Measurements from ENCODE around the gene ZFP57. TPM values are rescaled to one million over a fixed set of nuclear protein-coding genes. Genes with fewer than 3 reads are reported as not detected.

The ZFP57 gene
- total and polyA plus RNA-seq, 7 donors, result 0.03 TPM; not detected in 6

DNA sequence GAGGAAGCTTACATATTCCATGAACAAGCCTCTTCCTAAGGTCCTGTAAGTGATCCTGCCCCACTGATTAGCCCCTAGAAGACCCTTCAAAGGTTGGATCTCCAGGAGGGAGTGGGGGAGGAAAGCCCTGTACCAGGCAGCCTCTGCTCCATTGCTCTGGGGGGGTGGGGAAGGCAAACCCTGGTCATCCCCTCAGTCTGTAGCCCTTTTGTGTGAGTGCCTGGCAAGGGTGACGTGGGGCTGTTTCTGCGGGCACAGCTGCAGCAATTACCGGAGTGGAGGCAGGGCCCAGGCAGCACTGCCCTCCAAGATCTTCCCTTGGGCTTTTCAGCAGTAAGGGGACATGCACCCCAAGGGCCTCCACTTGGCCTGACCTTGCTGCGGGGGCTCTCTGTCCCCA, 24.2 kb downstream of the ZFP57 start, which contains the start of gene MOG:
Gene MOG (plus strand): TSS at position 295 of the 400 bp plus-strand sequence. CDS start 118 bp downstream, outside the sequence.
- Histone ChIP-seq H3K36me3 (no peaks in the 10 kb centered on the region), H3K4me3 (no peak within 1 kb of the TSS), H3K27ac (peak within 1 kb of the TSS in 1 of 4 donors; percentile 53), H3K4me1 (peaks cover 0 to 7% (median 2%) of the 10 kb centered on the region in 4 donors), H3K9me3 (no peaks in the 10 kb centered on the region), H3K27me3 (peaks cover 0 to 12% (median 0%) of the 10 kb centered on the region in 3 donors)
- intact Hi-C loops (cut with DNase I), result no loop called here
- no peak for TF ChIP-seq POLR2AphosphoS5 (IDR thresholded peaks at IDR 0.05)
- TF ChIP-seq POLR2A (IDR thresholded peaks at IDR 0.05), result no peak
- 86 to 88% methylated on average over 4 of the region's 4 CpGs for WGBS, 2 donors
- no peak for DNase-seq

DNA sequence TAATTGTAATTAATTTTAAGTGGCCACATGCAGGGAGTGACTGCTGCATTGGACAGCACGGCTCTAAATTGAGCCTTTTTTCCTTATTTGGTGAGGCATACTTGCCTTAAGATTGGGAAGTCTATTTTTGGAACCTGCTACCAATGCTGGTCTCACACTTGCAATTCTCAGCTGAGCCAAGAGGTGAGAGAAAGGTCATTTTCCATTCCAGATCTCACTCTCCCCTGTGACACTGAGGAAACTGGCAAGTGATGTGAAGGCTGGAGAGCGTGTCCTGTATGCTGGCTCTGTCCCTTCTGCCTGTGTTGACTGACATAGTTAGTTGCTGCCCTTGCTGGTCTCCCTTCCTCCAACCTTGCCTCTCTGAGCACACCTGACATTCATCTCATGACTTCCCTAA, 24.8 kb downstream of the ZFP57 start:
- no peak overlapping the region for H3K4me3 ChIP-seq
- no peaks in the 10 kb centered on the region for H3K36me3 ChIP-seq
- no peak for DNase-seq
- TF ChIP-seq, protein P1, sequence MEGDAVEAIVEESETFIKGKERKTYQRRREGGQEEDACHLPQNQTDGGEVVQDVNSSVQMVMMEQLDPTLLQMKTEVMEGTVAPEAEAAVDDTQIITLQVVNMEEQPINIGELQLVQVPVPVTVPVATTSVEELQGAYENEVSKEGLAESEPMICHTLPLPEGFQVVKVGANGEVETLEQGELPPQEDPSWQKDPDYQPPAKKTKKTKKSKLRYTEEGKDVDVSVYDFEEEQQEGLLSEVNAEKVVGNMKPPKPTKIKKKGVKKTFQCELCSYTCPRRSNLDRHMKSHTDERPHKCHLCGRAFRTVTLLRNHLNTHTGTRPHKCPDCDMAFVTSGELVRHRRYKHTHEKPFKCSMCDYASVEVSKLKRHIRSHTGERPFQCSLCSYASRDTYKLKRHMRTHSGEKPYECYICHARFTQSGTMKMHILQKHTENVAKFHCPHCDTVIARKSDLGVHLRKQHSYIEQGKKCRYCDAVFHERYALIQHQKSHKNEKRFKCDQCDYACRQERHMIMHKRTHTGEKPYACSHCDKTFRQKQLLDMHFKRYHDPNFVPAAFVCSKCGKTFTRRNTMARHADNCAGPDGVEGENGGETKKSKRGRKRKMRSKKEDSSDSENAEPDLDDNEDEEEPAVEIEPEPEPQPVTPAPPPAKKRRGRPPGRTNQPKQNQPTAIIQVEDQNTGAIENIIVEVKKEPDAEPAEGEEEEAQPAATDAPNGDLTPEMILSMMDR (IDR thresholded peaks at IDR 0.05), result no peak
- TF ChIP-seq POLR2AphosphoS5 (IDR thresholded peaks at IDR 0.05) (no peak), POLR2A (IDR thresholded peaks at IDR 0.05) (no peak), EP300 (IDR thresholded peaks at IDR 0.05) (no peak)
- 60 to 69% methylated on average over 2 of the region's 2 CpGs for WGBS, 2 donors
- peak overlapping the region in 1 of 4 donors; percentile 53 for H3K27ac ChIP-seq
- intact Hi-C loops (cut with DNase I), result no loop called here
- H3K9me3 ChIP-seq, result no peaks in the 10 kb centered on the region
- H3K27me3 ChIP-seq, result peaks cover 0 to 6% (median 0%) of the 10 kb centered on the region in 3 donors
- peaks cover 0 to 7% (median 2%) of the 10 kb centered on the region in 4 donors for H3K4me1 ChIP-seq

DNA sequence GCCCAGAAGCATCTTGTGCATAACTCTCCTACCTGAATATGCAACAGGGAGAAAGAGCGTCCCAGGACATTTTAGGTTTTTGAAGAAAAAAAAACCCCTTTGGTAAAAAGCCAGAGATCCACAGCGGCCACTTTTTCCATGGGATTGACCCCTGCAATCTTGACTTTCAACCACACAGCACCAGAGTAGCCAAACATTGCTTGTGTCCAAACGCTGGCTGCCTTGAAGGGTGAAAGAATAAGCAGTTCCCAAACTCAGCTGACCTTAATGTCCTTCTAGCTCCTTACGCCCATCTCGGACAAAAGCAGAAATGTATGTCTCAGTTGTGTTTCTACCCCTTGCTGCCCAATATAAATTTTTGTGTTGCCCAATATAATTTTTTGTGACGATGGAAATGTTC, 25.3 kb downstream of the ZFP57 start:
- 81% methylated on average over 6 of the region's 6 CpGs for WGBS, 2 donors
- Histone ChIP-seq H3K4me1 (peaks cover 0 to 7% (median 2%) of the 10 kb centered on the region in 4 donors), H3K9me3 (no peaks in the 10 kb centered on the region), H3K27ac (peak overlapping the region in 1 of 4 donors; percentile 53), H3K36me3 (no peaks in the 10 kb centered on the region), H3K27me3 (peaks cover 0 to 1% (median 0%) of the 10 kb centered on the region in 3 donors), H3K4me3 (no peak overlapping the region)
- TF ChIP-seq, protein P1 (IDR thresholded peaks at IDR 0.05), result no peak
- TF ChIP-seq POLR2A (IDR thresholded peaks at IDR 0.05) (no peak), POLR2AphosphoS5 (IDR thresholded peaks at IDR 0.05) (no peak), EP300 (IDR thresholded peaks at IDR 0.05) (no peak)
- DNase-seq, result no peak
- intact Hi-C loops (cut with DNase I), result no loop called here

DNA sequence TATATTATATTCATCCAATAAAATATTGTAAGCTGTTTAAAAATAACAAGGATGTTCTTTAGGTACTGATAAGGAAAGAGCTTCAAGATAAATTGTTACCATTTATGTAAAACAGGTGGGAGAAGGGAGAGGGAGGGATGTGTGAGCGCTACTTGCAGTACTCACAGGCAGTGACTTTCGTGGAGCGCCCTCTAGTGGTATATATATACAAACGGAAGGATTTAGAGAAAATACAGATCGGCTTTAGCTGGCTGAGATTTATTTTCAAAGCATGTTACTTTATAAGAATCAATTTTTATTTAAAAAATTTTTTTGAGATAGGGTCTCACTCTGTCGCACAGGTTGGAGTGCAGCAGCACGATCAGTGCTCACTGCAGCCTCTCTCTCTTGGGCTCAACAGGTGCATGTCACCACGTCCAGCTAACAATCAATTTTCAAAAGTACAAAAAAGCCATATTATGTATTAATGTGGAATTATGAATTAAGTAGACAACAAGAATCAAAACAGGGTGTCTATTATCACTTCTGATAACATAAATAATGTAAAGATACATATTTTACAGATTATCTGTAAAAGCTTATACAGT, 27.4 kb downstream of the ZFP57 start:
- Histone ChIP-seq H3K36me3 (no peaks in the 10 kb centered on the region), H3K27me3 (no peaks in the 10 kb centered on the region), H3K9me3 (no peaks in the 10 kb centered on the region), H3K4me1 (peaks cover 0 to 13% (median 8%) of the 10 kb centered on the region in 4 donors), H3K27ac (no peak overlapping the region), H3K4me3 (no peak overlapping the region)
- WGBS, 2 donors, result 11 to 12% methylated on average over 8 of the region's 8 CpGs
- intact Hi-C loops (cut with DNase I), result loop anchor here (5.0 kb wide), 1 partner anchor 99 kb away; no protein-coding TSS in a partner anchor
- no peak for TF ChIP-seq POLR2A (IDR thresholded peaks at IDR 0.05)
- TF ChIP-seq, protein P1 (IDR thresholded peaks at IDR 0.05), result peak in 3 of 4 experiments; percentile 28 to 79 (median 47)
- DNase-seq, result no peak

DNA sequence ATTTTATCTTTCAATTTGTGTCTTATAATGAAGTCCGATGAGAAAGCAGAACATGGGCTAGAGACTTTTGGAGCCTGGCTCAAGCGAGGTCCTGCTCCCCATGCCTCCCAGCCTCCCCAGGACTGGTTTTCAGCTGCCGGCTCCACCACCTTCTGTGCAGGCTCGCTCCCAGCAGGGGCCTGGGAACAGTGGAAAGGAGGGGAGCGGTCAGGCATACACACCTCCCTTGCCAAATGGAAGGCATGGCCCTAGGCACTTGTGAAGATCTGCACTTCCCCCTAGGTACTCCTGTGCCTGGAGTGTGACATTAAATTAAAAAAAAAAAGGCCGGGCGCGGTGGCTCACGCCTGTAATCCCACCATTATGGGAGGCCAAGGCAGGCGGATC, 28.8 kb downstream of the ZFP57 start:
- no peaks in the 10 kb centered on the region for H3K36me3 ChIP-seq
- intact Hi-C loops (cut with DNase I), result loop anchor here (5.0 kb wide), 1 partner anchor 100 kb away; no protein-coding TSS in a partner anchor
- TF ChIP-seq POLR2AphosphoS5 (IDR thresholded peaks at IDR 0.05), result no peak
- no peak for TF ChIP-seq EP300 (IDR thresholded peaks at IDR 0.05)
- no peak for TF ChIP-seq POLR2A (IDR thresholded peaks at IDR 0.05)
- TF ChIP-seq, protein P1 (IDR thresholded peaks at IDR 0.05), result no peak
- no peaks in the 10 kb centered on the region for H3K9me3 ChIP-seq
- no peak overlapping the region for H3K4me3 ChIP-seq
- no peaks in the 10 kb centered on the region for H3K27me3 ChIP-seq
- peaks cover 0 to 13% (median 8%) of the 10 kb centered on the region in 4 donors for H3K4me1 ChIP-seq
- DNase-seq, result no peak
- WGBS, 2 donors, result 84 to 89% methylated on average over 10 of the region's 10 CpGs
- H3K27ac ChIP-seq, result no peak overlapping the region
